ENCODE data around the gene ITGBL1.

ITGBL1 gene

GRCh38 chr13:101691341-101691860 lies 238.9 kb downstream of the ITGBL1 start:
- no peaks in the 10 kb centered on the region for H3K36me3 ChIP-seq (ENCODE audit: control insufficient read depth, insufficient read depth, low read length)
- no peak for TF ChIP-seq CTCF (IDR thresholded peaks at IDR 0.05; ENCODE audit: insufficient read depth, low read length, poor library complexity, severe bottlenecking)
- H3K27me3 ChIP-seq (replicated peaks; ENCODE audit: control insufficient read depth, insufficient read depth, low read length), result no peaks in the 10 kb centered on the region
- no peak overlapping the region for H3K4me3 ChIP-seq (replicated peaks; ENCODE audit: low read depth, low read length)
- DNase-seq (ENCODE audit: extremely low read depth, insufficient read length), result no peak

GRCh38 chr13:101695870-101696516 lies 243.5 kb downstream of the ITGBL1 start:
- TF ChIP-seq CTCF (IDR thresholded peaks at IDR 0.05; ENCODE audit: insufficient read depth, low read length, poor library complexity, severe bottlenecking), result no peak
- no peak for DNase-seq (ENCODE audit: extremely low read depth, insufficient read length)
- no peak overlapping the region for H3K4me3 ChIP-seq (replicated peaks; ENCODE audit: low read depth, low read length)
- H3K27me3 ChIP-seq (replicated peaks; ENCODE audit: control insufficient read depth, insufficient read depth, low read length), result no peaks in the 10 kb centered on the region
- no peaks in the 10 kb centered on the region for H3K36me3 ChIP-seq (ENCODE audit: control insufficient read depth, insufficient read depth, low read length)

GRCh38 chr13:101697745-101698144 lies 245.3 kb downstream of the ITGBL1 start:
- no peak for DNase-seq (ENCODE audit: extremely low read depth, insufficient read length)
- no peaks in the 10 kb centered on the region for H3K36me3 ChIP-seq (ENCODE audit: control insufficient read depth, insufficient read depth, low read length)
- H3K4me3 ChIP-seq (replicated peaks; ENCODE audit: low read depth, low read length), result no peak overlapping the region
- TF ChIP-seq CTCF (IDR thresholded peaks at IDR 0.05; ENCODE audit: insufficient read depth, low read length, poor library complexity, severe bottlenecking), result no peak
- no peaks in the 10 kb centered on the region for H3K27me3 ChIP-seq (replicated peaks; ENCODE audit: control insufficient read depth, insufficient read depth, low read length)

GRCh38 chr13:101698400-101698799 lies 245.9 kb downstream of the ITGBL1 start:
- TF ChIP-seq CTCF (IDR thresholded peaks at IDR 0.05; ENCODE audit: insufficient read depth, low read length, poor library complexity, severe bottlenecking), result no peak
- Histone ChIP-seq H3K4me3 (replicated peaks; ENCODE audit: low read depth, low read length) (no peak overlapping the region), H3K27me3 (replicated peaks; ENCODE audit: control insufficient read depth, insufficient read depth, low read length) (no peaks in the 10 kb centered on the region), H3K36me3 (ENCODE audit: control insufficient read depth, insufficient read depth, low read length) (no peaks in the 10 kb centered on the region)
- DNase-seq (ENCODE audit: extremely low read depth, insufficient read length), result no peak

GRCh38 chr13:101700598-101700997 lies 248.1 kb downstream of the ITGBL1 start:
- Histone ChIP-seq H3K4me3 (replicated peaks; ENCODE audit: low read depth, low read length) (no peak overlapping the region), H3K36me3 (ENCODE audit: control insufficient read depth, insufficient read depth, low read length) (no peaks in the 10 kb centered on the region), H3K27me3 (replicated peaks; ENCODE audit: control insufficient read depth, insufficient read depth, low read length) (no peaks in the 10 kb centered on the region)
- no peak for DNase-seq (ENCODE audit: extremely low read depth, insufficient read length)
- no peak for TF ChIP-seq CTCF (IDR thresholded peaks at IDR 0.05; ENCODE audit: insufficient read depth, low read length, poor library complexity, severe bottlenecking)
